Esophagus muscularis mucosa (tissue), 4 donors: Measurements from ENCODE around the gene RASAL1. TPM values are rescaled to one million over a fixed set of nuclear protein-coding genes. Genes with fewer than 3 reads are reported as not detected.

Experiments
- DNase-seq: peaks from one replicate; pipeline ENCODE4 v3.0.0-alpha.2; 2017; ENCODE audit errors: extremely low spot score
- H3K27ac ChIP-seq, 4 donors: fragments of 200-600 bp; sonication (generic); replicated peaks in 1 of 4; 1 replicate in 3 of 4; 2 replicates in 1 of 4; pipeline ENCODE4 v1.5.1; 2016 to 2019; ENCODE audit warnings: mild to moderate bottlenecking in 1 of 4
- H3K27me3 ChIP-seq, 4 donors: fragments of 200-600 bp; sonication (generic); one replicate each; pipeline versions ENCODE4 v1.5.1 to v1.6.0; 2016 to 2019
- H3K36me3 ChIP-seq, 4 donors: fragments of 200-600 bp; sonication (generic); one replicate each; pipeline ENCODE4 v1.5.1; 2016 to 2019
- H3K4me1 ChIP-seq, 4 donors: fragments of 200-600 bp; sonication (generic); one replicate each; pipeline ENCODE4 v1.5.1; 2016 to 2019
- H3K4me3 ChIP-seq, 4 donors: fragments of 200-600 bp; sonication (generic); 1 replicate in 2 of 4; 2 replicates in 2 of 4; pipeline ENCODE4 v1.5.1; 2016 to 2019; ENCODE audit warnings: mild to moderate bottlenecking in 4 of 4, moderate library complexity in 1 of 4
- H3K9me3 ChIP-seq, 4 donors: fragments of 200-600 bp; sonication (generic); 1 replicate in 3 of 4; 2 replicates in 1 of 4; pipeline ENCODE4 v1.5.1; 2016 to 2019
- EP300 ChIP-seq: sonication (generic); formaldehyde crosslinking; IDR thresholded peaks from one replicate; pipeline ENCODE4 v1.6.1; 2017; ENCODE audit warnings: antibody characterized with exemption
- POLR2A ChIP-seq: fragments of 450-650 bp; IDR thresholded peaks from one replicate; pipeline ENCODE4 v1.6.1; 2017; ENCODE audit warnings: antibody characterized with exemption, moderate library complexity, mild to moderate bottlenecking, low read depth
- POLR2AphosphoS5 ChIP-seq, 2 donors: sonication (generic); formaldehyde crosslinking; IDR thresholded peaks; one replicate each; pipeline ENCODE4 v1.6.1; 2017; ENCODE audit warnings: antibody characterized with exemption in 2 of 2
- WGBS: methylation state at CpG from one replicate; pipeline ENCODE4 v1.1.5; 2018; 5-methylcytosine and 5-hydroxymethylcytosine counted together
- intact Hi-C: fragments of 100-400 bp; cut with DNase I; formaldehyde crosslinking; loops from one replicate; pipeline ENCODE4 v1.15.1; 2023
- total RNA-seq, 4 donors: library from RNA; depleted of rRNA; stranded (reverse); fragments of >200 nt; gene quantifications; one replicate each; pipeline versions ENCODE4 v1.1.0 to v1.2.1, GENCODE V29; 2016
- TF ChIP-seq, protein P1 (sequence below), 3 experiments: fragments of 200-600 bp in 2 of 3; fragments of 450-650 bp in 1 of 3; sonication (generic) in 2 of 3; IDR thresholded peaks; one replicate each; pipeline ENCODE4 v1.5.1; 2017 to 2019; ENCODE audit warnings: antibody characterized with exemption in 3 of 3, mild to moderate bottlenecking in 2 of 3, moderate library complexity in 1 of 3

Gene RASAL1
- total RNA-seq, 4 donors from 2014 or later: 0.17 TPM; not detected in 3

- intact Hi-C loops: no loop called here
- no peak overlapping the region for H3K4me3 ChIP-seq
- no peaks in the 10 kb centered on the region for H3K9me3 ChIP-seq
- H3K27ac ChIP-seq: no peak overlapping the region
- H3K27me3 ChIP-seq: peaks cover 0 to 92% (median 18%) of the 10 kb centered on the region in 4 donors
- TF ChIP-seq POLR2A: no peak
- TF ChIP-seq POLR2AphosphoS5 (IDR thresholded peaks at IDR 0.05): no peak
- TF ChIP-seq, protein P1, sequence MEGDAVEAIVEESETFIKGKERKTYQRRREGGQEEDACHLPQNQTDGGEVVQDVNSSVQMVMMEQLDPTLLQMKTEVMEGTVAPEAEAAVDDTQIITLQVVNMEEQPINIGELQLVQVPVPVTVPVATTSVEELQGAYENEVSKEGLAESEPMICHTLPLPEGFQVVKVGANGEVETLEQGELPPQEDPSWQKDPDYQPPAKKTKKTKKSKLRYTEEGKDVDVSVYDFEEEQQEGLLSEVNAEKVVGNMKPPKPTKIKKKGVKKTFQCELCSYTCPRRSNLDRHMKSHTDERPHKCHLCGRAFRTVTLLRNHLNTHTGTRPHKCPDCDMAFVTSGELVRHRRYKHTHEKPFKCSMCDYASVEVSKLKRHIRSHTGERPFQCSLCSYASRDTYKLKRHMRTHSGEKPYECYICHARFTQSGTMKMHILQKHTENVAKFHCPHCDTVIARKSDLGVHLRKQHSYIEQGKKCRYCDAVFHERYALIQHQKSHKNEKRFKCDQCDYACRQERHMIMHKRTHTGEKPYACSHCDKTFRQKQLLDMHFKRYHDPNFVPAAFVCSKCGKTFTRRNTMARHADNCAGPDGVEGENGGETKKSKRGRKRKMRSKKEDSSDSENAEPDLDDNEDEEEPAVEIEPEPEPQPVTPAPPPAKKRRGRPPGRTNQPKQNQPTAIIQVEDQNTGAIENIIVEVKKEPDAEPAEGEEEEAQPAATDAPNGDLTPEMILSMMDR (IDR thresholded peaks at IDR 0.05): no peak
- TF ChIP-seq EP300: no peak
- DNase-seq: no peak
- H3K36me3 ChIP-seq: no peaks in the 10 kb centered on the region
- peaks cover 4 to 9% (median 7%) of the 10 kb centered on the region in 4 donors for H3K4me1 ChIP-seq
These were observed 45.7 kb downstream of the RASAL1 start for GRCh38 chr12:113089839-113090238.

GRCh38 chr12:113088971-113089756 lies 46.4 kb downstream of the RASAL1 start:
- intact Hi-C loops: no loop called here
- H3K9me3 ChIP-seq: no peaks in the 10 kb centered on the region
- no peak overlapping the region for H3K4me3 ChIP-seq
- no peak overlapping the region for H3K27ac ChIP-seq
- no peaks in the 10 kb centered on the region for H3K36me3 ChIP-seq
- no peak for DNase-seq
- TF ChIP-seq, protein P1 (IDR thresholded peaks at IDR 0.05): no peak
- TF ChIP-seq POLR2A (no peak), POLR2AphosphoS5 (IDR thresholded peaks at IDR 0.05) (no peak), EP300 (no peak)
- WGBS: 83% methylated on average over 2 of the region's 13 CpGs
- H3K4me1 ChIP-seq: peaks cover 4 to 9% (median 7%) of the 10 kb centered on the region in 4 donors
- peaks cover 0 to 86% (median 18%) of the 10 kb centered on the region in 4 donors for H3K27me3 ChIP-seq

DNA sequence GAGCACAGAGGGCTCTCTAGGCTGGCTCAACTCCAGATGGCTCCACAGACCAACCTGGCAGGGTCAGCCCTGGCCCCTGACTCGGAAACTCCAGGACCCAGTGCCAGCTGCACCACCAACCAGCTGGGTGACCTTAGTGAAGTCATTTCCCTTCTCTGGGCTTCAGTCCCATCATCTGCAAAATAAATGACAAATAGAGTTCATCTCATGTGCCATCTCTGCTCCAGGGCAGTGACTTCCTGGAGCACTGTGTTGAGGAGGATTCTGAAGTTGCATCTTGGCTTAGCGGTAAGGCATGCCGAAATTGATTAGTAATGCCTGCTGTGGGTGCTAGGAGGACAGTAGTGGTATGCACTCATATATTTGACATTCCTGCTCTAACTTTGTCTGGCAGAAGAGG lies 47.5 kb downstream of the RASAL1 start:
- DNase-seq: no peak
- Histone ChIP-seq H3K27me3 (peaks cover 0 to 81% (median 12%) of the 10 kb centered on the region in 4 donors), H3K9me3 (no peaks in the 10 kb centered on the region), H3K27ac (no peak overlapping the region), H3K4me1 (peaks cover 3 to 5% (median 4%) of the 10 kb centered on the region in 4 donors), H3K4me3 (no peak overlapping the region), H3K36me3 (no peaks in the 10 kb centered on the region)
- intact Hi-C loops: no loop called here
- TF ChIP-seq, protein P1 (IDR thresholded peaks at IDR 0.05): no peak
- no peak for TF ChIP-seq EP300
- TF ChIP-seq POLR2AphosphoS5 (IDR thresholded peaks at IDR 0.05): no peak
- no peak for TF ChIP-seq POLR2A
- WGBS: 84% methylated on average over 3 of the region's 3 CpGs

GRCh38 chr12:113087193-113087592 lies 48.4 kb downstream of the RASAL1 start:
- no peak overlapping the region for H3K27ac ChIP-seq
- peaks cover 0 to 75% (median 9%) of the 10 kb centered on the region in 4 donors for H3K27me3 ChIP-seq
- 53% methylated on average over 5 of the region's 5 CpGs for WGBS
- no peaks in the 10 kb centered on the region for H3K9me3 ChIP-seq
- intact Hi-C loops: no loop called here
- H3K4me1 ChIP-seq: no peaks in the 10 kb centered on the region
- no peak for DNase-seq
- no peaks in the 10 kb centered on the region for H3K36me3 ChIP-seq
- TF ChIP-seq POLR2AphosphoS5 (IDR thresholded peaks at IDR 0.05) (no peak), POLR2A (no peak), EP300 (no peak)
- TF ChIP-seq, protein P1 (IDR thresholded peaks at IDR 0.05): no peak
- no peak overlapping the region for H3K4me3 ChIP-seq
